Retinal pigment epithelial cell (primary cell): ENCODE data around the gene TRIO.

Source experiments
- DNase-seq: peaks from one replicate; pipeline ENCODE4 v3.0.0-alpha.2; 2010; ENCODE audit warnings: low read depth
- H3K4me3 ChIP-seq: 2 replicates; pipeline ENCODE4 v1.5.1; 2011; ENCODE audit warnings: mild to moderate bottlenecking, low read length, control low read depth, moderate library complexity
- TF ChIP-seq, protein P1 (sequence below): conservative IDR thresholded peaks from 2 replicates; pipeline ENCODE4 v1.5.1; 2011; ENCODE audit warnings: low read depth, low read length, control low read depth, inconsistent platforms

The TRIO gene

DNA sequence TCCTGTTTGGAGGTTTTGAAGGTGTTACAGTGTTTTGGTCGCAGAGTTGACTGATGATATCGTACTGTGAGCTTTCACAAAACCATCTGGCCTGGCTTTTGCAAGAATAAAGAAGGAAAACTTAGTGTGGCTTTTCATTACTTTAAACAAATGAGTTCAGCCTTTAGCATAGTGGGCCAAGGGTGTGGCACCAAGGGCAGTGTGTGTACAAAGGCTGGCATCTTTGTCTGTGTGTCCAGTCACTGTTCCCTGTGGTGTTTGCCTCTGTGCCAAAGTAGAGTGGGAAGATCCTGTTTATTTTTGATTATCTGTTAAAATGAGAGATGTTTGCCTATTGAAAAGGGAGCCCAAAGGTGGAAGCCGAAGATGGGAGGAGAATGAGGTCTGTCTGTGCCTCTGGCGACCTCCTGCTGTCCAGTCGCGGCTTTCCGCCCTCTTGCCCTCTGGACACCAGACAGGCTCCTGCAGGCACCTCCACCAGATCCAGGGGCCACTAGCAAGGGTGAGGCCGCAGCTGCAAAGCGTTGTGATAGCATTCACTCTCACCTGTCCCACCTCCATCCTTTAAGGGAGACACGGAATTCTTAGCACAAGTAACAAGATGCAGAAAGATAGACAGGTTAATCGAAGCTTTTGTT, 113.7 kb downstream of the TRIO start:
- DNase-seq = no peak
- TF ChIP-seq, protein P1, sequence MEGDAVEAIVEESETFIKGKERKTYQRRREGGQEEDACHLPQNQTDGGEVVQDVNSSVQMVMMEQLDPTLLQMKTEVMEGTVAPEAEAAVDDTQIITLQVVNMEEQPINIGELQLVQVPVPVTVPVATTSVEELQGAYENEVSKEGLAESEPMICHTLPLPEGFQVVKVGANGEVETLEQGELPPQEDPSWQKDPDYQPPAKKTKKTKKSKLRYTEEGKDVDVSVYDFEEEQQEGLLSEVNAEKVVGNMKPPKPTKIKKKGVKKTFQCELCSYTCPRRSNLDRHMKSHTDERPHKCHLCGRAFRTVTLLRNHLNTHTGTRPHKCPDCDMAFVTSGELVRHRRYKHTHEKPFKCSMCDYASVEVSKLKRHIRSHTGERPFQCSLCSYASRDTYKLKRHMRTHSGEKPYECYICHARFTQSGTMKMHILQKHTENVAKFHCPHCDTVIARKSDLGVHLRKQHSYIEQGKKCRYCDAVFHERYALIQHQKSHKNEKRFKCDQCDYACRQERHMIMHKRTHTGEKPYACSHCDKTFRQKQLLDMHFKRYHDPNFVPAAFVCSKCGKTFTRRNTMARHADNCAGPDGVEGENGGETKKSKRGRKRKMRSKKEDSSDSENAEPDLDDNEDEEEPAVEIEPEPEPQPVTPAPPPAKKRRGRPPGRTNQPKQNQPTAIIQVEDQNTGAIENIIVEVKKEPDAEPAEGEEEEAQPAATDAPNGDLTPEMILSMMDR = no peak
- H3K4me3 ChIP-seq = no peak overlapping the region

DNA sequence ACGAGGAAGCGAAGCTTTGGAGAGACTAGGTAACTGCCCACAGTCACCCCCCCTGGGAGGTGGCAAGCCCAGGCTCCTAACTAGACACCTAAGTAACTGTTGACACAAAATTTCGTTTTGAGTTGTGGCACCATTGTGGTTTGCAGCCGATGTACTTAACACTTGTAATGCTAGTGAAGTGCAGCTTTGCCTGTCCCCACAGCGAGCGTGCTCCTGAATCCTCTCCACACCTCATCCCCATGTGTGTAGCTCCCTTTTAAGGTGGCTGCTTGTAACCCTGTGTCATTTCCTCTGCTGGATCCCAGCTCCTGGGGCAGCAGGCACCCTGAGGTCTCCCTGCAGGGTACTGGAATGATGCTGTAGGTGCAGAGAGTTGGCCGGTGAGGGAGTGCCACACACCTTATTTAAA, 114.9 kb downstream of the TRIO start:
- no peak for DNase-seq
- TF ChIP-seq, protein P1 = no peak
- H3K4me3 ChIP-seq = no peak overlapping the region

DNA sequence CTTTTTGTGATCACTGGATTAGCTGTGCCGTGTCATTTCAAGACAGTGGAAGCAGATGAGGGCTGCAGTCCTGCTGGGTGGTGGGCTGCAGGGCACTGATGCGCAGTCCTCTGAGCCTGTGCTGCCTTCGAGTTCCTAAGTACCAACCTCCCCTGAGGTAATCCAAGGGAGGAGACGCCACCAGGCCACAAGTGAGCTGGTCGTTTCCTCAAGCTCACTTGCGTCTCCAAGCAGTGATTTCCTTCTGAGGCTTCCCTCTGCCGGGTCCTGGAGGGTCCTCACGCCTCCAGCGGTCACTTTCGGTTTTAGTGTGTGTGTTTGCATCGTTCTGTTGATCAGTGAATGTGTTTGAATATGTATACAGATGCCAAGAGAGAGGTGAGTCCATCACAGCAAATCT, 115.7 kb downstream of the TRIO start:
- TF ChIP-seq, protein P1 = no peak
- DNase-seq = no peak
- H3K4me3 ChIP-seq = no peak overlapping the region

DNA sequence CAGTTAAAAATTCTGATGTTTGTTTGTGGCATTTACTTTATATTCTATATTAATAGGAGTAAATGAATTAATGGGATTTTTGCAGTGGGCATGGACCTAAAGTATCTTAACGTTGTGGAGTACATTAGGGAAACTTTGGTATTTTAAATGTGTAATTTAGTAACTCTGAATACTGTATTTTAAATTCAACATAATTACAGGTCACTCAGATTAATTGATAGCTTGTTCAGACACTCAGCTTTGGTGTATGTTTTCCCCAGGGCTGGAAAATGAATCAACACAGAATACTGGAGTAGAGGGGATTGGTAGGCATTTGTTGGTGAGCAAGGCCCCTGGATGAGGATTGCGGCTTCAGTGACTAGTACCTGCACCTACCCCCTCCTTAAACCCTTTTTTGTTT, 117.5 kb downstream of the TRIO start:
- H3K4me3 ChIP-seq = no peak overlapping the region
- DNase-seq = no peak
- TF ChIP-seq, protein P1 = no peak

DNA sequence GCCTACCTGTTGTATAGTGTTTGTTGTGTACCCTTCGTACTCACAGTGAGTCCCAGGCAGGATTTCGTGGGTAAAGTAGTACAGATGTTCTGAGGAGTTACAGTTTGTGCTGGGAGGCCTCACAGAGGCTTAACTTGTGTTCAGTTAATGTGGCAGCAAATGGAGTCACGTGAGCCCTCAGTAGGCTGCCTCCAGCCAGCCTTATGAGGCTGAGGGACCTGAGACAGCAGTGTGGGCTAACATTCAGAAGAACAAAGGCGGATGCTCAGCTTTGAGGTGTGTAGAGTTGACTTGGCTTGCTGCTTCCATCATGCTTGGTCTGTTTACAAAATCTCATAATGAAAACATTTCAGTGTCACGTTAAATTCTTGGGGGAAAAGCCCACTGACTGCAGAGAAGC, 118.1 kb downstream of the TRIO start:
- TF ChIP-seq, protein P1 = no peak
- DNase-seq = no peak
- H3K4me3 ChIP-seq = no peak overlapping the region

DNA sequence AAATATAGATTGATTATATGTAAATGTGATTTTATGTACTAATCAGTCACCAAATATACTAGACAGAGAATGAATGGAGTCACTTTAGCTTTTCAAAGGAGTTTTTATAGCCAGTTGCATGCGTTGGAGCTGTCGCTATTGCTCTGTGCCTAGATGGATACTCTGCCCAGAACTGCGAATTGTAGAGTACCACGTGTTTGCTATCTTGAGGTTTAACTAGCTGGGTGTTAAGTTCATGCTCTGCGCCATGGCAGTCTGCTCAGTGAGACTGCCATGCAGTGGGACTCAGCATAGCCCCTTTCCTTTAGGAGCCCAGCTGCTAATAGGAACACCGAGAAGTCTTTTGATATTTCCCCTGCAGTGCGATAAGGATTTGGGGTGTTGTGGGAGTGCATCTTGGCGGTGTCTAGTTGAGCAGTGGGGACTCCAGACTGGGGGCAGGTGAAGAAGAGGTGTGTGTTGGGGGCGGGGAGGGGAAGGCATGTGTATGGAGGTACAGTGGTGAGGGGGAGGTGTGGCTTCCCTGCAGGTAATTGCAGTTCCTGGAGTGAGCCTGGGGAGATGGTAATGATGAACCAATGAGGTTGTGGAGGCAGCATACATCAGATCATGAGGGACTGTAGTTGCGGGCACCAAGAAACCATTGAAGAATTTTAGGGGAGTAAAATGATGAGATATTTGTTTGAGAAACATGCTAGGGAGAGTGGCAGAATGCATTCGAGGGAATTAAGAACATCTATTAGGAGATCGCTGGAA, 118.9 kb downstream of the TRIO start:
- TF ChIP-seq, protein P1 = no peak
- H3K4me3 ChIP-seq = no peak overlapping the region
- no peak for DNase-seq

DNA sequence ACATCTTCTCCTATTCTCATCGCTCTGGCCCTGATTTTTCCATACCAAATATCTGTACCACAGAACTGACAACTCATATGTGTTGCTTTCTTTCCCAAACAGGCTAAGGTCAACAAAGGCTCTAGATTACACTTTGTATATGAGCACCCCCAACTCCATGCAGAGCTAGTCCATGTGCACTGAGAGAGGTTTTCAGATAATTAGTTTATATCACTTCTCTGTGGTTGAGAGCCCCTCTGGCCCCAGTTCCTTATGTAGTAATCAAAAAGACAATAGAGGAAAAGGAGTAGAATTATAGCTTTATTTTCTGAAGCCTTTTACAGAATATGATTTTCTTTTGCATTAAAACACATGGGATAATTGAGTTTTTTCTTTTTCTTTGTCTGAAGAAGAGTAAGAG, 120.0 kb downstream of the TRIO start:
- TF ChIP-seq, protein P1 = no peak
- DNase-seq = no peak
- no peak overlapping the region for H3K4me3 ChIP-seq
